Spleen (tissue), 11 donors: ENCODE results near the gene TBC1D22A. TPM values are rescaled to one million over a fixed set of nuclear protein-coding genes. Genes with fewer than 3 reads are reported as not detected.

Source experiments
- DNase-seq: peaks from one replicate; pipeline ENCODE4 v3.0.0-alpha.2; 2020
- H3K27ac ChIP-seq, 8 donors: fragments of 200-600 bp; sonication (generic) in 7 of 8; 1 replicate in 4 of 8; 2 replicates in 4 of 8; pipeline versions ENCODE4 v1.5.0 to v1.8.0; 2016 to 2021; ENCODE audit warnings: inconsistent platforms in 4 of 8, mild to moderate bottlenecking in 4 of 8, moderate library complexity in 1 of 8
- H3K27me3 ChIP-seq, 7 donors: fragments of 200-600 bp; sonication (generic) in 6 of 7; replicated peaks in 1 of 7; 1 replicate in 4 of 7; 2 replicates in 3 of 7; pipeline versions ENCODE4 v1.5.0 to v1.8.0; 2016 to 2021; ENCODE audit warnings: inconsistent platforms in 3 of 7, mild to moderate bottlenecking in 1 of 7
- H3K36me3 ChIP-seq, 6 donors: fragments of 200-600 bp; sonication (generic) in 5 of 6; 1 replicate in 4 of 6; 2 replicates in 2 of 6; pipeline versions ENCODE4 v1.5.0 to v1.8.0; 2016 to 2021; ENCODE audit warnings: inconsistent platforms in 2 of 6
- H3K4me1 ChIP-seq, 6 donors: fragments of 200-600 bp; sonication (generic) in 5 of 6; 1 replicate in 3 of 6; 2 replicates in 3 of 6; pipeline versions ENCODE4 v1.5.0 to v1.8.0; 2016 to 2021; ENCODE audit warnings: inconsistent platforms in 3 of 6
- H3K4me3 ChIP-seq, 8 donors: fragments of 200-600 bp; sonication (generic) in 7 of 8; 1 replicate in 4 of 8; 2 replicates in 4 of 8; pipeline versions ENCODE4 v1.5.0 to v1.8.0; 2016 to 2021; ENCODE audit warnings: inconsistent platforms in 4 of 8, mild to moderate bottlenecking in 4 of 8, moderate library complexity in 2 of 8
- H3K9me3 ChIP-seq, 8 donors: fragments of 200-600 bp; sonication (generic) in 7 of 8; 1 replicate in 4 of 8; 2 replicates in 4 of 8; pipeline versions ENCODE4 v1.5.0 to v1.8.0; 2016 to 2021; ENCODE audit warnings: inconsistent platforms in 4 of 8
- CTCF ChIP-seq, 11 experiments: fragments of 200-600 bp in 7 of 11; fragments of 450-650 bp in 4 of 11; sonication (generic) in 4 of 11; IDR thresholded peaks in 8 of 11; conservative IDR thresholded peaks in 3 of 11; 1 replicate in 7 of 11; 2 replicates in 4 of 11; pipeline versions ENCODE4 v1.4.0 to v1.8.0; 2016 to 2021; ENCODE audit warnings: antibody characterized with exemption in 11 of 11, inconsistent platforms in 4 of 11, mild to moderate bottlenecking in 1 of 11
- POLR2A ChIP-seq, 3 donors: fragments of 450-650 bp; IDR thresholded peaks; one replicate each; pipeline ENCODE4 v1.5.1; 2017; ENCODE audit warnings: antibody characterized with exemption in 3 of 3, mild to moderate bottlenecking in 1 of 3
- POLR2AphosphoS5 ChIP-seq, 3 donors: sonication (generic); formaldehyde crosslinking; IDR thresholded peaks; one replicate each; pipeline ENCODE4 v1.5.1; 2017; ENCODE audit warnings: antibody characterized with exemption in 3 of 3
- WGBS, 5 donors: extraction: QIAGEN DNeasy Blood & Tissue Kit in 3 of 5; methylation state at CpG; one replicate each; pipeline versions ENCODE4 v1.1.5 to v1.1.7; 2013 to 2018; 5-methylcytosine and 5-hydroxymethylcytosine counted together
- intact Hi-C: fragments of 100-400 bp; cut with DNase I; formaldehyde crosslinking; loops from one replicate; pipeline ENCODE4 v1.15.0; 2023; ENCODE audit warnings: low total_unique reads
- polyA plus RNA-seq, 3 donors: library from polyadenylated mRNA; stranded (reverse); fragments of 200-250 nt; gene quantifications; one replicate each; pipeline ENCODE4 v1.2.1, GENCODE V29; 2013
- total RNA-seq, 7 donors: library from RNA; depleted of rRNA in 3 of 7; stranded (reverse); fragments of >200 nt in 3 of 7; fragmentation: NEBNext Ultra II Directional in 4 of 7; extraction: Animal tissue kit (Norgen Biotek cat#: 25700) in 4 of 7; gene quantifications; one replicate each; pipeline versions ENCODE4 v1.1.0 to v1.2.1, GENCODE V29; 2016 to 2021
- donor health status: healthy with polysubstance abuse.
- donor health status: DM: no; HTN: no; CAD: no; lungs with moderate emphysema.
- donor health status: DM: no; HTN: no; CAD: no.
- donor health status: Bipolar disorder and iron deficiency.
- donor health status: healthy.
- donor health status: DM: no; HTN: no; CAD: no.
- donor health status: DM: yes; HTN: yes; CAD: no.

TBC1D22A gene
- total and polyA plus RNA-seq, 10 donors = 17.2 to 66.9 (median 49.6) TPM

DNA sequence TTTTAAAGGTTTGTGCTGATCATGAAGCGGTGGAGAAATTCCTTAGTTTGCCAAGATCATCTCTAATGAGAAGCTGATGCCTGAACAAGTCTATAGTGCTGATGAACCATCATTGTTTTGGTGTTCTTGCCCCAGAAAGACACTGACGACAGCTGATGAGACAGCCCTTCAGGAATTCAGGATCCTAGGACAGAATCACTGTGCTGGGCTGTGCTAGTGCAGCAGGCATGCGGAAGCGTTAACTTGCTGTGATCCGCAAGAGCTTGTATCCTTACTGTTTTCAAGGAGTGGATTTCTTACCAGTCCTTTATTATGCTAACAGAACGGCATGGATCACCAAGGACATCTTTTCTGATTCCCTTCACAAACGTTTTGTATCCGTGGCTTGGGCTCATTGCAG is 104.1 kb downstream of the TBC1D22A start:
- intact Hi-C loops = no loop called here
- Histone ChIP-seq H3K36me3 (peaks cover 0 to 59% (median 12%) of the 10 kb centered on the region in 6 donors), H3K9me3 (peaks cover 0 to 31% (median 17%) of the 10 kb centered on the region in 8 donors), H3K27me3 (no peaks in the 10 kb centered on the region), H3K27ac (no peak overlapping the region), H3K4me3 (no peak overlapping the region), H3K4me1 (peaks cover 5 to 33% (median 17%) of the 10 kb centered on the region in 6 donors)
- DNase-seq = no peak
- WGBS, 5 donors = 90 to 95% (median 94%) methylated on average over 8 of the region's 8 CpGs
- TF ChIP-seq CTCF (IDR thresholded peaks at IDR 0.05 in 8 of 11, conservative IDR thresholded peaks at IDR 0.05 in 3 of 11) (no peak), POLR2A (IDR thresholded peaks at IDR 0.05) (no peak), POLR2AphosphoS5 (IDR thresholded peaks at IDR 0.05) (no peak)

DNA sequence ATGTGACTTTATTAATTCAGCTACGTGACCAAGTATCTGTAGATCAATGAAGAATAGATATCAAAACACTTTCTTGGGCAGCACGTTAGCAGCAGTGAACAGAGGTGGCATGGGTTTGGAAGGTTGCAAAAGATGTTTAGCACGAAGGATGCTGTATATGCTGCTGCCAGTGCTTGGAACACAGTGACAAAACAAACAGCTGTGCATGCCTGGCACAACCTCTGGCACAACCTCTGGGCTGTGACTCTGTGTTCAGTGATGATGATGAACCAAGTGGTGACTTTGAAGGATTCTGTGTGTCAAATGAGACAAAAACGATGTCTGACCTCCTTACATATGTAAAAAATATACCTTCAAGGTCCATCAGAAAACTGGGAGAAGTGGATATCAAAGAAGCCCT is 104.7 kb downstream of the TBC1D22A start:
- intact Hi-C loops = no loop called here
- no peak for DNase-seq
- H3K4me1 ChIP-seq = peaks cover 5 to 28% (median 15%) of the 10 kb centered on the region in 6 donors
- no peaks in the 10 kb centered on the region for H3K27me3 ChIP-seq
- H3K4me3 ChIP-seq = no peak overlapping the region
- H3K9me3 ChIP-seq = peaks cover 0 to 36% (median 22%) of the 10 kb centered on the region in 8 donors
- peaks cover 0 to 61% (median 12%) of the 10 kb centered on the region in 6 donors for H3K36me3 ChIP-seq
- TF ChIP-seq CTCF (IDR thresholded peaks at IDR 0.05 in 8 of 11, conservative IDR thresholded peaks at IDR 0.05 in 3 of 11) (no peak), POLR2A (IDR thresholded peaks at IDR 0.05) (no peak), POLR2AphosphoS5 (IDR thresholded peaks at IDR 0.05) (no peak)
- WGBS, 5 donors = 96 to 99% (median 98%) methylated on average over 4 of the region's 4 CpGs
- no peak overlapping the region for H3K27ac ChIP-seq

DNA sequence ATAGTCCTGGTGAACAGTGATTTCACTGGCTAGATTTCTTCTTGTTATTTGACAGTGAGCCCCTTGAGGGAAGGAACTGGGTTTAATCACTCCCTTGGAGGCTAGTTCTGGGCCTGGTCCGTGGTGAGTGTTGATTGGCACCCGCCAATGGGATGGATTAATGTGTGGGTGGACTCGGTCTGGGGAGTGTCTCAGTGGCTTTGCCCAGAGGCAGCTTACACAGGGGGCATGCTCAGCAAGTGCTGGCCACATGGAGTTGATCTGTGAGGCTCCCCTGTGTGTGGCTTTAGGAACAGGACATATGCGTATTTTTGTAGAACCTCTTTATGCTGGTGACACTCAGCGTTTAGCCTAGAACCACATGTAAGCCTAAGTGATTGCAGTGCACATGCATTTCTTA is 106.9 kb downstream of the TBC1D22A start:
- Histone ChIP-seq H3K27ac (no peak overlapping the region), H3K36me3 (peaks cover 0 to 64% (median 12%) of the 10 kb centered on the region in 6 donors), H3K4me1 (peaks cover 0 to 7% (median 0%) of the 10 kb centered on the region in 6 donors), H3K27me3 (no peaks in the 10 kb centered on the region), H3K4me3 (no peak overlapping the region), H3K9me3 (peaks cover 0 to 49% (median 30%) of the 10 kb centered on the region in 8 donors)
- intact Hi-C loops = no loop called here
- TF ChIP-seq POLR2A (IDR thresholded peaks at IDR 0.05) (no peak), CTCF (IDR thresholded peaks at IDR 0.05 in 8 of 11, conservative IDR thresholded peaks at IDR 0.05 in 3 of 11) (no peak), POLR2AphosphoS5 (IDR thresholded peaks at IDR 0.05) (no peak)
- 92 to 98% (median 96%) methylated on average over 4 to 5 of the region's 5 CpGs for WGBS, 5 donors
- no peak for DNase-seq

- TF ChIP-seq CTCF (IDR thresholded peaks at IDR 0.05 in 8 of 11, conservative IDR thresholded peaks at IDR 0.05 in 3 of 11) (no peak), POLR2AphosphoS5 (IDR thresholded peaks at IDR 0.05) (no peak), POLR2A (IDR thresholded peaks at IDR 0.05) (no peak)
- H3K4me3 ChIP-seq = no peak overlapping the region
- H3K4me1 ChIP-seq = peaks cover 0 to 1% (median 0%) of the 10 kb centered on the region in 6 donors
- H3K9me3 ChIP-seq = peaks cover 0 to 49% (median 30%) of the 10 kb centered on the region in 8 donors
- intact Hi-C loops = no loop called here
- no peak for DNase-seq
- no peaks in the 10 kb centered on the region for H3K27me3 ChIP-seq
- 85 to 97% (median 95%) methylated on average over 1 of the region's 1 CpG for WGBS, 5 donors
- peaks cover 0 to 58% (median 12%) of the 10 kb centered on the region in 6 donors for H3K36me3 ChIP-seq
- H3K27ac ChIP-seq = no peak overlapping the region
These were observed 107.5 kb downstream of the TBC1D22A start for GRCh38 chr22:46869831-46870441.
